ENCODE results near the gene GPC5. TPM values are rescaled to one million over a fixed set of nuclear protein-coding genes. Genes with fewer than 3 reads are reported as not detected.

The GPC5 gene
- total and polyA plus RNA-seq, 4 donors: 15.2 to 54.4 (median 24.0) TPM

DNA sequence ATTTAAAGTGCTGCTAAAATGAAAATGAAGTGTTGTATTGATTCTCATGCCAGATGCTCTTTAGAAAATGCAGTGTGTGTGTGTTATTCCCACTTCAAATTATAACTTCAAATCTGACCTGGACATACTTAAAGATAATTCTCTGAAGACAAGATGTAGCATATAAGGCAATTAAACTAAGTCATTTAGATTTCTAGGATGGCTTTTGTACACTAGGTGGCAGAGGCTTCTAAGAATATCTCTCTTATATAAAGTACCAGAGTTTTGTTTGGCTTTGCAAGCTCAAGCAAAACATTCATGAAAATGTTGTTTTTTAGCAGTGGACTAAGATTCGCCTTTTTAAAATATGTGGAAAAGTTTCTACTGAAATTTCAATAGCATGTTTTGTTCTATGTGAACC lies 407.2 kb downstream of the GPC5 start:
- Histone ChIP-seq H3K27ac (ENCODE audit: low read depth, low read length) (no peak overlapping the region), H3K27me3 (ENCODE audit: control insufficient read depth, insufficient read depth, low read length) (no peaks in the 10 kb centered on the region), H3K4me1 (ENCODE audit: control insufficient read depth, insufficient read depth, low read length) (no peaks in the 10 kb centered on the region), H3K4me3 (ENCODE audit: low read depth, low read length) (no peak overlapping the region), H3K36me3 (ENCODE audit: control insufficient read depth, insufficient read depth, low read length) (no peaks in the 10 kb centered on the region), H3K9me3 (ENCODE audit: control insufficient read depth, insufficient read depth, low read length) (no peaks in the 10 kb centered on the region)
- no CpG with 5 or more reads among the region's 1 CpG for WGBS (ENCODE audit: insufficient coverage)
- peak in 2 of 6 donors; percentile 46 to 89 for DNase-seq (ENCODE audit: low read depth in 4 of 6, low spot score in 6 of 6)

DNA sequence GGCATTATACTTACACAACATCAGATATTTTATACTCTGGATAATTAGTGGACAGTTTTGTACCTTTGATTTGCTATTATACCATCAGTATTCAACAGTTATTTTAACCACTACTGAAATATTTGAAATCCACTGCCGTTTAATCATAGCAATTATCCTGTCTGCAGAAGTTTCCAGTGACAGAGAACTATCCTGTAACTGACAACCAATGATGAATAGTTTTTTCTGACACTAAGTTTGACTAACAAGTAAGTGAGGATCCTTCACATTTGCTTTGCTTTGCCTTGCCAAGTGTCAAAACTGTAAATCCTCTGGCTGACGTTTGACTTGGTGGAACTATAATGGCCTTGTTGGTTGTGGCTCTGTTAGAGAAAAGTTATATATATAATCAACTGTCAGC lies 410.7 kb downstream of the GPC5 start:
- Histone ChIP-seq H3K4me1 (ENCODE audit: control insufficient read depth, insufficient read depth, low read length) (no peaks in the 10 kb centered on the region), H3K4me3 (ENCODE audit: low read depth, low read length) (no peak overlapping the region), H3K9me3 (ENCODE audit: control insufficient read depth, insufficient read depth, low read length) (no peaks in the 10 kb centered on the region), H3K27ac (ENCODE audit: low read depth, low read length) (no peak overlapping the region), H3K27me3 (ENCODE audit: control insufficient read depth, insufficient read depth, low read length) (no peaks in the 10 kb centered on the region), H3K36me3 (ENCODE audit: control insufficient read depth, insufficient read depth, low read length) (no peaks in the 10 kb centered on the region)
- WGBS (ENCODE audit: insufficient coverage): no CpG with 5 or more reads among the region's 2 CpGs
- DNase-seq (ENCODE audit: low read depth in 4 of 6, low spot score in 6 of 6): no peak

DNA sequence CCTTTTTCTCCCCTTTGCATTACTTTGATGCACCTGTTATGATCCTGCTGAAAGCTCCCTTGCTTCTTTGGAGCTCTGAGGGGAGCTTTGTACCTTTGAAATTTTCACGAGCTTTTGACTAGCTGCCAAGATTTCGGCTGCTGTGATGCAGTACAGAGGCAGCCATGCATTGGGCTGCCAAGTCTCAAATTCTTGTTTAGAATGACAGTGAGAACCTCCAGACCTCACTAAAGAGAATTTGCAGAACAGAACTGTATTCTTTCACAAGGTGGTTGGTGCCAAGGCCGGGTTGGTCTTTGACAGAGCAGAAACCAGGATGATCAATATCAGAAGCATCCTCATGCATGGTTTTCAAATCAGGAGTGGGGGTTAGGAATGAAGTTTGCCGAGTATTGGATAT lies 414.8 kb downstream of the GPC5 start:
- WGBS (ENCODE audit: insufficient coverage): 35% methylated on average over 3 of the region's 4 CpGs
- H3K4me3 ChIP-seq (ENCODE audit: low read depth, low read length): no peak overlapping the region
- no peaks in the 10 kb centered on the region for H3K4me1 ChIP-seq (ENCODE audit: control insufficient read depth, insufficient read depth, low read length)
- no peaks in the 10 kb centered on the region for H3K9me3 ChIP-seq (ENCODE audit: control insufficient read depth, insufficient read depth, low read length)
- peak in 4 of 6 donors; percentile 39 to 86 (median 62) for DNase-seq (ENCODE audit: low read depth in 4 of 6, low spot score in 6 of 6)
- no peaks in the 10 kb centered on the region for H3K27me3 ChIP-seq (ENCODE audit: control insufficient read depth, insufficient read depth, low read length)
- no peak overlapping the region for H3K27ac ChIP-seq (ENCODE audit: low read depth, low read length)
- no peaks in the 10 kb centered on the region for H3K36me3 ChIP-seq (ENCODE audit: control insufficient read depth, insufficient read depth, low read length)

DNA sequence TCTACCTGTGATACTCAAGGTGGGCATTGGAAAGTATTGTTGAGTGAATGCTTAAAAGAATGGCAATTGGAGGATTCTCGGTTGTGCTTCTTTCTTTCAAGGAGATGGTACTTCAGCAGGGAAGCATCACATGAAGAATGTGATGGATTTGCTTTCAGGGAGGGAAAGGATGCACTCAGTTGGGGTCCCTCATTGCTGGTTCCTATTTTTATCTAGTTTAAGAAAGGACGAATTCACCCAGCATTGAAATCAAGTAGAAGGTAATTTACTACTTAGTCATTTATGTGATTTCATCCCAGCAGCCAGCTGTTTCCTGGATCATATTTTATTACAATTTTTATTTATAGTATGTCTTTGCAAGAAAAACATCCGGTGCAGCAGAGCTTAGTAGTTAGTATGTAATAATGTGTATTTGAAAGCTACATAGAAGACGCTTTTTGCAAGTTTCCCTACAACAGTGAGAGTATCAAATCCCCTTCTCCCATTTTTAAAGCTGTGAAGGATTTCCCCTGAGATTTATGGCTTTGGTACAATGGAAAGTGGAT lies 417.9 kb downstream of the GPC5 start:
- no peaks in the 10 kb centered on the region for H3K9me3 ChIP-seq (ENCODE audit: control insufficient read depth, insufficient read depth, low read length)
- no CpG with 5 or more reads among the region's 4 CpGs for WGBS (ENCODE audit: insufficient coverage)
- peak in 1 of 6 donors; percentile 22 for DNase-seq (ENCODE audit: low read depth in 4 of 6, low spot score in 6 of 6)
- no peaks in the 10 kb centered on the region for H3K27me3 ChIP-seq (ENCODE audit: control insufficient read depth, insufficient read depth, low read length)
- no peaks in the 10 kb centered on the region for H3K4me1 ChIP-seq (ENCODE audit: control insufficient read depth, insufficient read depth, low read length)
- no peak overlapping the region for H3K27ac ChIP-seq (ENCODE audit: low read depth, low read length)
- no peaks in the 10 kb centered on the region for H3K36me3 ChIP-seq (ENCODE audit: control insufficient read depth, insufficient read depth, low read length)
- no peak overlapping the region for H3K4me3 ChIP-seq (ENCODE audit: low read depth, low read length)

DNA sequence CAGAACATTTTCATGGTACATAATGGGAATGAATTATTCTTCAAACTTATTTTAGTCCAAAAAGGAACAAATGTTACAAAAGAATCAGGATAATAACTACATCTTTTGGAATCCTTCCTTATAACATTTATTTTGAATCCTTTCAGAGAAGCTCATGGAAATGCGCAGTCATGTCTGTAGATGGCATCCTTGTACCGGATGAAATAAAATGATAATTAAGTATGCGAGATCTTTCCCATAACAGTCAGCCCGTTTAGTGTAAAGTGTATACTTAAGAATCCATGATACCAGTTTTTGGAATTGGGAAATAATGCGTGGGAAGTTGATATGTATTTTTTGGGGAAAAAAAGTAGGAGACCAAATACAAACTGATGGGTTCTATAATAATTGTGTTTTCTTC lies 418.8 kb downstream of the GPC5 start:
- H3K9me3 ChIP-seq (ENCODE audit: control insufficient read depth, insufficient read depth, low read length): no peaks in the 10 kb centered on the region
- no peak overlapping the region for H3K27ac ChIP-seq (ENCODE audit: low read depth, low read length)
- peak in 4 of 6 donors; percentile 38 to 92 (median 60) for DNase-seq (ENCODE audit: low read depth in 4 of 6, low spot score in 6 of 6)

DNA sequence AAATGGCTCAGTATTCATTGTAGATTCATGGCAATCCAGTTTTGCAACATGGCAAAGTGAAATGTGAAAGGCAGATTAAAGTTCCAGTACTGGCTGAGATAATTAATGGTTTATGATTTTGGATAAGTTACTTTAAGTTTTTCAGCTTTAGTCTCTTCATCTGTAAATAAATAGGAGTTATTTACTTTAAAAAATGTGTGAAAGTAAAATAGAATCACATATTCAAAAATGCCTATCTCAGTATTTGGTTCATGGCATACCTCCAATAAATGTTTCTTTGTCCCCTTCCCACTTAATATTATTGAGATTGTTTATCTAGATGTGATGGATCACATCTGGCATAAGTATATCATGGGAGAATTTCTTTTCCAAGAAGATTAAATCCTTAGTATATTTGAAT lies 426.0 kb downstream of the GPC5 start:
- Histone ChIP-seq H3K9me3 (ENCODE audit: control insufficient read depth, insufficient read depth, low read length) (no peaks in the 10 kb centered on the region), H3K4me3 (ENCODE audit: low read depth, low read length) (no peak overlapping the region)
- no peak for DNase-seq (ENCODE audit: low read depth in 4 of 6, low spot score in 6 of 6)

More for the DNA sequence above, 418.8 kb downstream of the GPC5 start:
- Histone ChIP-seq H3K4me3 (ENCODE audit: low read depth, low read length) (no peak overlapping the region), H3K4me1 (ENCODE audit: control insufficient read depth, insufficient read depth, low read length) (no peaks in the 10 kb centered on the region), H3K36me3 (ENCODE audit: control insufficient read depth, insufficient read depth, low read length) (no peaks in the 10 kb centered on the region), H3K27me3 (ENCODE audit: control insufficient read depth, insufficient read depth, low read length) (no peaks in the 10 kb centered on the region)
- WGBS (ENCODE audit: insufficient coverage): 40% methylated on average over 3 of the region's 5 CpGs

DNA sequence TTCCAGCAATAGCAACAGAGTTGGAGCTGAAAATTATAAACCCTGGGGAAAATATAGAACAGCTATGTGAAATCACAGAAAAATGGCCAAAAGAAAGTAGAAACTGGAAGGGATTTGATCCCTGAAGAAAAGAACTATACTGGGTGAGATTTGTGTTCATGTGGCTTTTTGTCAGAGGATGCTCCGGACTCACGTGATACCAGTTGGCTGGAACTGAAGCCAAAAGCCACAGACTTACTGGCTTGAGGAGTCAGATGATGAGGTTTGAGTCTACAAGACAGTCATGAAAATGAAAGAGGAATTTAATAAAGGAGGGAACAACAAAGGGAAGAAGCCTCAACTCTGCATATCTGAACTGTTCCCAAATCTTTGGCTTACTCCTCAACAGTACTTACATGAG lies 427.1 kb downstream of the GPC5 start:
- DNase-seq (ENCODE audit: low read depth in 4 of 6, low spot score in 6 of 6): no peak
- Histone ChIP-seq H3K27me3 (ENCODE audit: control insufficient read depth, insufficient read depth, low read length) (no peaks in the 10 kb centered on the region), H3K27ac (ENCODE audit: low read depth, low read length) (no peak overlapping the region), H3K9me3 (ENCODE audit: control insufficient read depth, insufficient read depth, low read length) (no peaks in the 10 kb centered on the region), H3K4me1 (ENCODE audit: control insufficient read depth, insufficient read depth, low read length) (no peaks in the 10 kb centered on the region), H3K4me3 (ENCODE audit: low read depth, low read length) (no peak overlapping the region), H3K36me3 (ENCODE audit: control insufficient read depth, insufficient read depth, low read length) (no peaks in the 10 kb centered on the region)
- 86% methylated on average over 2 of the region's 2 CpGs for WGBS (ENCODE audit: insufficient coverage)

More for the DNA sequence above, 426.0 kb downstream of the GPC5 start:
- no peaks in the 10 kb centered on the region for H3K27me3 ChIP-seq (ENCODE audit: control insufficient read depth, insufficient read depth, low read length)
- no peaks in the 10 kb centered on the region for H3K36me3 ChIP-seq (ENCODE audit: control insufficient read depth, insufficient read depth, low read length)
- no peaks in the 10 kb centered on the region for H3K4me1 ChIP-seq (ENCODE audit: control insufficient read depth, insufficient read depth, low read length)
- no peak overlapping the region for H3K27ac ChIP-seq (ENCODE audit: low read depth, low read length)

DNA sequence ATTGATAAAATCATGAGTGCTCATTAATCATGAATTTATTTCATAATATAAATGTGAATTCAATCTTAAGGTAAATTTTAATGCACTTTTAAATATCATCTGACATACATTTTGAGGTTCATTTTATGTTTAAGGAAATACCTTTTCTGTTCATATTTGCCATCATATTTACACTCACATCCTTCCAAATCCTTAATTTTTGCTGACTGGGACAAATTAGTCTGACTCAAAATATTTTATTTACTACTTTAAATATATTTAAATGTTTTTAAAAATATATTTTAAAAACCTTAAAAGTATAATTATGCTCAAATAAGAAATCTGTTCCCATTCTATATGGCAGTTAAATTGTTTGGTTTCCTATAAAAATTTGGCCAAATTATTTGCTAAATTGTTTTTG lies 438.1 kb downstream of the GPC5 start:
- H3K27me3 ChIP-seq (ENCODE audit: control insufficient read depth, insufficient read depth, low read length): no peaks in the 10 kb centered on the region
- no peak for DNase-seq (ENCODE audit: low read depth in 4 of 6, low spot score in 6 of 6)
- H3K9me3 ChIP-seq (ENCODE audit: control insufficient read depth, insufficient read depth, low read length): no peaks in the 10 kb centered on the region
- no peaks in the 10 kb centered on the region for H3K36me3 ChIP-seq (ENCODE audit: control insufficient read depth, insufficient read depth, low read length)
- no peak overlapping the region for H3K4me3 ChIP-seq (ENCODE audit: low read depth, low read length)
- H3K27ac ChIP-seq (ENCODE audit: low read depth, low read length): no peak overlapping the region
- H3K4me1 ChIP-seq (ENCODE audit: control insufficient read depth, insufficient read depth, low read length): no peaks in the 10 kb centered on the region

DNA sequence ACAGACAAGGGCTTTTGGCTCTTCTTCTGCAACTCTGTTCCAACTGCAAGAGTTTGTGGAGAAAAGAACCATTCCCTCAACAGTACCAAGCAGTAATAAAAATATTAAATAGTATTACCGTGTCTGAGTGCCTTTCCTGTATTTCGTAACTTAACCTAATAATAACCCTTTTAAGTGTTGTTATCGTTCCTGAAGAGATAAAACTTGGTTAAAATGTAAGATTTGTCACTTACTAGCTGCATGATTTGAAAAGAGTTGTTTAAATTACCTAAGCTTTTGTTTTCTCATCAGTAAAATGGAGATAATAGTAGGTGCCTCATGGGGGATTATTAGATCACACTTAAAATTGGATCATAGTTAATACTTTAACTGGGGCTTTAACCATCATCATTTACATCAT lies 447.2 kb downstream of the GPC5 start:
- Histone ChIP-seq H3K9me3 (ENCODE audit: control insufficient read depth, insufficient read depth, low read length) (no peaks in the 10 kb centered on the region), H3K27me3 (ENCODE audit: control insufficient read depth, insufficient read depth, low read length) (no peaks in the 10 kb centered on the region), H3K36me3 (ENCODE audit: control insufficient read depth, insufficient read depth, low read length) (no peaks in the 10 kb centered on the region), H3K4me3 (ENCODE audit: low read depth, low read length) (no peak overlapping the region), H3K27ac (ENCODE audit: low read depth, low read length) (no peak overlapping the region), H3K4me1 (ENCODE audit: control insufficient read depth, insufficient read depth, low read length) (no peaks in the 10 kb centered on the region)
- DNase-seq (ENCODE audit: low read depth in 4 of 6, low spot score in 6 of 6): no peak
- WGBS (ENCODE audit: insufficient coverage): no CpG with 5 or more reads among the region's 3 CpGs

DNA sequence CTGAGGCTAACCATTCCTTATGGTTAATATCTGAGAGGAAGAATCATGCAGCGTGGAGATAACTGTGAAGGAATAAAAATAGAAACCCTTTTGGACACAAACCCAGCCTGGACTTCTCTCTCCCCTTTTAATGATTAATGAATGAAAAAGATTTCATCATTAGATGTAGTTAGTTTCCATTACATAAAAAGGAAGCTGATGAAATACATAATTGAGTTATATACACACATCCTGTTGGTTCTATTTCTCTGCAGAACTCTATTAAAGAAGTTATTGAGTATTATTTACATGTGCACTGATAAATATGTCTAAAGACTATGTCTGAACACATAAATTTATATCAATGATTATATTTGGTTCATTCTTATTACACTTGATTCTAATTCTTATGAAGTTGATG lies 465.3 kb downstream of the GPC5 start:
- Histone ChIP-seq H3K27me3 (ENCODE audit: control insufficient read depth, insufficient read depth, low read length) (no peaks in the 10 kb centered on the region), H3K4me3 (ENCODE audit: low read depth, low read length) (no peak overlapping the region), H3K9me3 (ENCODE audit: control insufficient read depth, insufficient read depth, low read length) (no peaks in the 10 kb centered on the region), H3K4me1 (ENCODE audit: control insufficient read depth, insufficient read depth, low read length) (no peaks in the 10 kb centered on the region), H3K27ac (ENCODE audit: low read depth, low read length) (no peak overlapping the region), H3K36me3 (ENCODE audit: control insufficient read depth, insufficient read depth, low read length) (no peaks in the 10 kb centered on the region)
- no peak for DNase-seq (ENCODE audit: low read depth in 4 of 6, low spot score in 6 of 6)
- no CpG with 5 or more reads among the region's 1 CpG for WGBS (ENCODE audit: insufficient coverage)

Data from spinal cord (tissue), 10 donors.